GM19324 (cell line): Measurements from ENCODE around the gene LKAAEAR1.
"Not testable (repeated sequence)": the region's sequence is repeated elsewhere in the genome, so short reads cannot be mapped to it uniquely, and the experiment has no call there.

Source experiments
- ATAC-seq: cut with Tn5 transposase; IDR thresholded peaks from one replicate; pipeline ENCODE4 v1.9.1; 2021; ENCODE audit warnings: mild to moderate bottlenecking, moderate library complexity; ENCODE audit not compliant: unreplicated experiment, low FRiP score

Gene LKAAEAR1, protein sequence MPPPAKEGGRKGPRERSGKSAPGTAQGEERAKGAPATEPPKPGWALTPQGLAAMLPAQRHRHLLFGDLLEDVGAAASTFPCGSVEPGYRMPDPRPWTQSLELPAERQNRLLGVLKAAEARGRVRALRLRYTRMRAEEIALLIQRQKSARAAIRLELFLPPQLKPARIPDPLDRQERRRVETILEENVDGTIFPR

DNA sequence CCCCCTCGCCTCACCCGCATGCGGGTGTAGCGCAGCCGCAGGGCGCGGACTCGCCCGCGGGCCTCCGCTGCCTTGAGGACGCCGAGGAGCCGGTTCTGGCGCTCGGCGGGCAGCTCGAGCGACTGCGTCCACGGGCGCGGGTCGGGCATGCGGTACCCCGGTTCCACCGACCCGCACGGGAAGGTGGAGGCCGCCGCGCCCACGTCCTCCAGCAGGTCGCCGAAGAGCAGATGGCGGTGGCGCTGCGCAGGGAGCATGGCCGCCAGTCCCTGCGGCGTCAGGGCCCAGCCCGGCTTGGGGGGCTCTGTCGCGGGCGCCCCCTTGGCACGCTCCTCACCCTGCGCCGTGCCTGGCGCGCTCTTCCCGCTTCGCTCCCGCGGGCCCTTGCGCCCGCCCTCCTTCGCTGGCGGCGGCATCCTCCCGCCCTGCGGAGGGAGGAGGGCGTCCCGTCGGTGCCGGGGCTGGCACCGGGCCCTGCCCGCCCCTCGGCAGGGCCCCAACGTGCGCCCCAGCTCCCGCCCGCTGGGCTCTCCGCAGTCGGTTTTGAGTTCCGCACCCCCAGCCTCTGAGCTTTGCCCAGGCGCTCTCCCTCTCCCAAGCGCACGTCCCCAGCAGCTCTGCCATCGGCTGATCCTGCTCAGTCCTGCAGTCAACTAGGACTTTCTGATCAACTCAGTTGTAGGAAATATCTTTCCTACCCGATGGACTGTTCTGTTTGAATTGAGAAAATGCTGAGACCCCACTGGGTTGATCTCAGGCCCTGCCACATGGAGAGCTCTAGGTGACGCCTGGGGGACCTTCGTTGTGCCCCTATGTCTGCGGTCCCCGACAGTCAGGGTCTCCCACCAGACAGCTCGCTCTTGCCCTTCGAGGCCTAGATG lies at the start of gene LKAAEAR1:
Gene LKAAEAR1 (minus strand): TSS at position 595 of the 881 bp plus-strand sequence. CDS start 179 bp downstream, at position 416.
- ATAC-seq, result no peak

DNA sequence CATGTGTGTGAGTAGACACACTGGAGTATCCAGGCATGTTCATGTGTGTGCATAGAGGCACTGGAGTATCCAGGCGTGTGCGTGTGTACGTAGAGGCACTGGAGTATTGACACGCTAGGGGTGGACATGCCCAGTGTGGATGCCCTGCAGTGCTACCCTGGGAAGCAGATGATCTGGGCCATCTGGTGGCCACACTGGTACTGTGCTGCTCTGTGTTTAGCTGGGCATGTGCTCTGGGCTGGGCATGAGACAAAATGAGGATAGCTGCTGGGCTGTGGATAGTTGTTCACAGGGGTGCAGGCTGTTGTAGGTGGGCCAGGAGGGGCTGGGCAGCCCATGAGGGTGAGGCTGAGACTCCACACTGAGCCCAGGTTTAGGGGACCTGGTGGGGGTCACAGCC lies 47.2 kb upstream of the LKAAEAR1 start:
- ATAC-seq, result no peak

DNA sequence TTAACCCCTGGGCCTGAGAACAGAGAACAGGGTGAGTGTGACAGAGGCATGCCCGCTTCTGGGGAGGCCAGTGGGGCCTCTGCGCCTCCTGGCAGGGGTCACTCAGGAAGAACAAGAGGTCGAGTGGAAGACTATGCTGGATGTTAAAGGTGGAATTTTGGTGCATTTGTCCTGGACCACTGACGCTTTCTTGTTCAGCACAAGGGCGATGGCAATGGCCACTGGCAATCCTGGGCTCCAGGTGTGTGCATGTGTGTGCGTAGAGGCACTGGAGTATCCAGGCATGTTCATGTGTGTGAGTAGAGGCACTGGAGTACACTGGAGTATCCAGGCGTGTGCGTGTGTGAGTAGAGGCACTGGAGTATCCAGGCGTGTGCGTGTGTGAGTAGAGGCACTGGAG lies 46.7 kb upstream of the LKAAEAR1 start:
- no peak for ATAC-seq

DNA sequence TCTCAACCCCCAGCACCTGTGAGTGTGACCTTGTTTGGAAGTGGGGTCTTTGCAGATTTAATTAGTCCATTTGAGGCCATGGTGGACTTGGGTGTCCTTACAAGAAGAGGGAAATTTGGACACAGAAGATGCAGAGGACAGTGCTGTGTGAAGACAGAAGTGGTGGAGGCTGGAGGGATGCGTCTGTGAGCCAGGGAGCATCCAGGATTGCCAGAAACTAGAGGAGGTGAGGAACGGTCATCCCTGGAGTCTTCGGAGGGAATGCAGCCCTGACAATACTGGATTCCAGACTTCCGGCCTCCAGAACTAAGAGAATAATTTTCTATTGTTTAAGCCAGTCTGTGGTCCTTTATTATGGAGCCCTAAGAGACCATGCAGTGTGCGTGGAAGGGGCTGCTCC lies 46.1 kb upstream of the LKAAEAR1 start:
- no peak for ATAC-seq

DNA sequence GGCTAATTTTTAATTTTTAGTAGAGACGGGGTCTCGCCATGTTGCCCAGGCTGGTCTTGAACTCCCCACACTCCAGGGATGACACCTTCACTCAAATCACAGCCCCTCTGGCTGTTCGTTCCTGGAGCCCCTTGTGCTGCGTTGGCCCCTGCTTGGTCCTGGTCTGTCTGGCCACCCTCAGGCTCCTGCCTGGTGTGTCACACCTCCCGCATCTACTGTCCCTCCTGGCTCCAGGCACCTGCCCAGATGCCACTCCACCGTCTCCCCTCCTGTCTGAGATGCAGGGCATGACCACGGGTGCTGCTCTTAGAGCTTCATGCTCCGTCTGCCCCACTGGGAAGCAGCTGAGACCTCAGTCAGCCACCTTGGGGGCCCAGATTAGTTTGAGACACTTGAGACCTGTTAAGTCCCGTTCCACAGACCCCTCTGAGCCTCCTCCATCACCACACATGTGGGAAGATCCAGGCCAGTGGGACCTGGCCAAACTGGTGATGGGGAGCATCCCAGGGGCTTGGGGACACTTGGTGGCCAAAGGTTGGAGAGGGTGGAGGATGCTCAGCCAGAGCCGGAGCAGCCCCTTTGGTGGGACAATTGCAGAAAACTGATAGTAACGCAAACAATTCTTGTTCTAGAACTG lies 45.1 kb upstream of the LKAAEAR1 start:
- no peak for ATAC-seq

DNA sequence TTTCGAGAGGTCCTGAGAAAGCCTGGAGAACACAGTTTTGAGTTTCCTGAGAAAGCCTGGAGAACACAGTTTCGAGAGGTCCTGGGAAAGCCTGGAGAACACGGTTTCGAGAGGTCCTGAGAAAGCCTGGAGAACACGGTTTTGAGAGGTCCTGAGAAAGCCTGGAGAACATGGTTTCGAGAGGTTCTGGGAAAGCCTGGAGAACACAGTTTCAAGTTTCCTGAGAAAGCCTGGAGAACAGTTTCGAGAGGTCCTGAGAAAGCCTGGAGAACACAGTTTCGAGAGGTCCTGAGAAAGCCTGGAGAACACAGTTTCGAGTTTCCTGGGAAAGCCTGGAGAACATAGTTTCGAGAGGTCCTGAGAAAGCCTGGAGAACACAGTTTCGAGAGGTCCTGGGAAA lies 39.3 kb upstream of the LKAAEAR1 start:
- ATAC-seq, result not testable (repeated sequence)

DNA sequence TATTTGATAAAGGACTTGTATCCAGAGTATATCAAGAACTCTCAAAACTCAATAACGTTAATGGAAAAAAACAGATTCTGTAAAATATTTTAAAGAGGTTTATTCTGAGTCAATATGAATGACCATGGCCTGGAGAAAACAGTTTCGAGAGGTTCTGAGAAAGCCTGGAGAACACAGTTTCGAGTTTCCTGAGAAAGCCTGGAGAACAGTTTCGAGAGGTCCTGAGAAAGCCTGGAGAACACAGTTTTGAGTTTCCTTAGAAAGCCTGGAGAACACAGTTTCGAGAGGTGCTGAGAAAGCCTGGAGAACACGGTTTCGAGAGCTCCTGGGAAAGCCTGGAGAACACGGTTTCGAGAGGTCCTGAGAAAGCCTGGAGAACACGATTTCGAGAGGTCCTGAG lies 38.7 kb upstream of the LKAAEAR1 start:
- not testable (repeated sequence) for ATAC-seq

DNA sequence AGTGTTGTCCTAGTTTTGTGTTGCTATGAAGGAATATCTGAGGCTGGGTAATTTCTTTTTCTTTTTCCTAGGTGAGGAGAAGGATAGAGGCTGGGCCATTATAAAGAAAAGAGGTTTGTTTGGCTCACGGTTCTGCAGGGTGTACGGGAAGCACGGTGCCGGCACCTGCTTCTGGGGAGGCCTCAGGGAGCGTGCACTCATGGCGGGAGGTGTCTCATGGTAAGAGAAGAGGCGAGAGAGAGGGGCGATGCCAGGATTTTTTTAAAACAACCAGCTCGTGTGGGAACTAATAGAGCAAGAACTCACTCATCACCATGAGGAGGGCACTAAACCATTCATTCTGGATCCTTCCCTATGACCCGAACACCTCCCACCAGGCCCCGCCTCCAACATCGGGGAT lies 37.4 kb upstream of the LKAAEAR1 start:
- no peak for ATAC-seq

DNA sequence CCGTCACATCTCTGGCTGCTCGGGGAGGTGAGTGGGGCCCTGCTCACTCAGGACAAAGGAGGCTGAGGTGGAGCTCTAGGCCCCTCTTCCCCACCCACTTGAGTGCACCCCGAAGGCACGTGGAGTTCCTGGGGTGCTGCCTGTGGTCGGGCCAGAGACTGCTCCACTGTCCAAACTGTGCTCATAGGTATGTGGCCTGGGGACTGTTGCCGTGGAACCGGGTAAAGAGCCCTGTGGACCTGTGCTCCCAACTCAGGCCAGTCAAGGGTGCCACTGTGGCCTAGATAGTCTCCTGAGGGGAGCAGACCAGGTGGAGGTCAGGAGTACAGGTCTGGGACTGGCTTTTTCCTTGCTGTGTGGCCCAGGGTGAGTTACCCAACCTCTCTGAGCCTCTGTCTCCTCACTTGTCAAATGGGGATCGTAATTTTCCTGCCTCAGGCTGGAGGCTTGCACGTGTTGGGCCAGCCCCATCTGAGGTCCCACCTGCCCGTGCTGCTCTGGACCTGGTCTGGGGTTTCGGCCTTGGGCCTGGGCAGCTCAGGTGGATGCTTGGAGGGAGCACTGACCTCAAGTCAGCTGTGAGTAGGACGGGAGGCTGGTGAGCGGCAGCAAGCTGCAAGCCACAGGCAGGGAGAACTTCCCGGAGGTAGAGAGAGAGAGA lies 35.6 kb upstream of the LKAAEAR1 start:
- ATAC-seq, result no peak

DNA sequence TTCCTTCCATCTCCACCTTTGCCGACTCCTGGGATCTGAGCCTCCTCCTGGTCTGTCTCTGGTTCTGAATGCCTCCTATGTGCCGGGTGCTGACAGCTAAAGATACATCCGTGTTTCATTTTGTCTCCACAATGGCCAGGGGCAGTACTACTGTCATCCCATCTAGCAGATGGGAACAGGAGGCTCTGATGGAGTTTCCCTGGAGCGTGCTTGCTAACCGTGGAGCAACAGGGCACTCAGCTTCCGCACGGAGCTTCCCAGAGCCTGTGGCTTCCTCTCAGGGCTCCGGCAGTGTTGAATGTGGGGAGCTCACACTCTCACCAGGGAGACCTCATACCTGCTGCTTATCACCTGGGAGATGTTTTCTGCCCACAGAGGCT lies 35.1 kb upstream of the LKAAEAR1 start:
- no peak for ATAC-seq

DNA sequence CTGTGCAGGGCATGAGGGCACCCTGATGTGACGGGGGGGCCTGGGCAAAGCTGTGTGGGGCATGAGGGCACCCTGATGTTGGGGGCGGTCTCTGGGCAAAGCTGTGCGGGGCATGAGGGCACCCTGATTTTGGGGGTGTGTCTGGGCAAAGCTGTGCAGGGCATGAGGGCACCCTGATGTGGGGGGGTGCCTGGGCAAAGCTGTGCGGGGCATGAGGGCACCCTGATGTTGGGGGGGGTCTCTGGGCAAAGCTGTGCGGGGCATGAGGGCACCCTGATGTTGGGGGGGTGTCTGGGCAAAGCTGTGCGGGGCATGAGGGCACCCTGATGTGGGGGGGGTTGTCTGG lies 33.2 kb upstream of the LKAAEAR1 start:
- ATAC-seq, result not testable (repeated sequence)

DNA sequence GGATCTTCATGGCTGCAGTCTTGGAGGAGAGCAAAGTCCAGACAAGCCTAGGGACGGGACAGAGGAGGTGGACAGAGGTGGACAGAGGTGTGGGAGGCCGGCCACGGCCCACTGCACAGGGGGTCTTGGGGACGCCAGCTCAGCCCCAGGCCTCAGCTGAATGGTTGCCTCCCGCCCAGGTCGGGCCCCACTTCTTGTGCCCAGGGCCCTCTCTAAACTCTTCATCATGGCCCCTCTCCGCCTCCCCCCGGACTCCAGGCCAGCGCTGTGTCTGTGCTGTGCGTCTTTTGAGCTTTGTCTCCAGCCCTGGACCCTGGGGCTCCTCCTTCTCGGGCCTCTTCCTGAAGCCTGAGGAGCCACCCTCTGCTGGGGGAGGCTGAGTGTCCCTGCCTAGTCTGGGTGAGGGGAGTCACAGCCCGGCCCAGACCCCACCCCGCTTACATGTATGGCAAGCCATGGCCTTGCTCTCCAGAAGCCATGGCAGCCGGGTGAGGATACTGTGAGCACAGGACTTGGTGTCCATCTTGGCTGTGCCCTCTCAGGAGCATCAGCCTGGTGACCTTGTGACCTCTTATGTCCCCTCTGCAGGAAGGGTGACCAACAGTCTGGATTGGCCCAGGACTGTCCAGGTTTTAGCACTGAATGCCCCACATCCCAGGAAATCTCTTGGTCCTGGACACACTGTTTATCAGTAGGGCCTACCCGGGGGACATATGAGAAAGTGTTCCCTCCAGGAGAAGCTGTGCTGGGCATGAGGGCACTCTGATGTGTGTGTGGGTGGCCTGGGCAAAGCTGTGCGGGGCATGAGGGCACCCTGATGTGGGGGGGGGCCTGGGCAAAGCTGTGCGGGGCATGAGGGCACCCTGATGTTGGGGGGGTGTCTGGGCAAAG lies 32.6 kb upstream of the LKAAEAR1 start:
- ATAC-seq, result no peak

DNA sequence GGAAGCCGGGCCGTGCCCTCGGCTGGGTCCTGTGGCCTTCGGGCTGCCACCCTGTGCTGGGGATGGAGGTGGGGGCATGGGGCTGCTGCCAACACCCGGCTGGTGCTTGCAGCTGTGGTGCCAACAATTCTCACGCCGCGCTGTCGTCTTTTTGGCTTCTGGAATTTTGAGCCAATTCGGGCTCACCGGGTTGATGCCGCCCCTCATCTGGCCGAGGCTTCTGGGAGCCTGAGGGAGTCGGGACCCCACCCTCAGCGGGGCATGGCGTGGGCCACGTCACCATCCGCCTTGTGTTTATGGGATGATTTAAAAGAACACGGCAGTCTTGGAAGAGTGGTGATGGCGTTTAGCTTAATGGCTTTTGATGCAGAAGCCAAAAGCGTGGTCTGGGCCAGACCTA lies 31.8 kb upstream of the LKAAEAR1 start:
- no peak for ATAC-seq

DNA sequence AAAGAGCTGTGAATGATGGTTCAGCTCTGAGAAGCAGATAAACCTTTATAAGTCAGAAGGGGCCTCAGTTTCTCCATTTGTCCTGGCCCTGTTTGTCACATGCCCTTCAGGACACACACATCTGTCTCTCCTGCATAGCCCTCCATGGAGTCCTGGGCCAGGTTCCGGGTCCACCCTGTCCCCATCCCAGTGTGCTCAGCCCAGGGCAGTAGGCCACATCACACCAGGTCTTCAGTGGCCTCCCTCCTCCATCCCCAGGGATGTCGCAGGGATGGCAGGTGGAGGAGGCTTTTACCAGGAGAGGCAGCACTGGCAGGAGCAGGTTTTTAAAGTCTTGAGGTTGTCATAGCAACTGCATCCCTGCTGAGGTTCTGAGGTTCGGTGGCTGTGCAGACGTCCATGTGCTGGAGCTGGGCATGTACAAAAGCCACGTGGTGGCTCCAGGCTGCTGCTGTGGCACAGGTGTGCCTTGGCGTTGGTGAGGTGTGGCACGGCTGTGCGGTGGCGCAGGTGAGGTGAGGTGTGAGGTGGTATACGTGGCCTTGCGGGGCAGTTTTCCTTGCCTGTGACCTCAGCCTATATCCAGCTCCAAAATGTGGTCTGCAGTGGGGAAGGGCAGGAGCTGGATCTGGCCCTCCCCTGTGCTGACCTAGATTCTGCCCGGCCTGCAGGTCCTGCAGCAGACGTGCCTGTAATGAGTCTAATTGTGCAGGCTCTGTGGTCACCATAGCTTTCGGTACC lies 31.1 kb upstream of the LKAAEAR1 start:
- no peak for ATAC-seq

DNA sequence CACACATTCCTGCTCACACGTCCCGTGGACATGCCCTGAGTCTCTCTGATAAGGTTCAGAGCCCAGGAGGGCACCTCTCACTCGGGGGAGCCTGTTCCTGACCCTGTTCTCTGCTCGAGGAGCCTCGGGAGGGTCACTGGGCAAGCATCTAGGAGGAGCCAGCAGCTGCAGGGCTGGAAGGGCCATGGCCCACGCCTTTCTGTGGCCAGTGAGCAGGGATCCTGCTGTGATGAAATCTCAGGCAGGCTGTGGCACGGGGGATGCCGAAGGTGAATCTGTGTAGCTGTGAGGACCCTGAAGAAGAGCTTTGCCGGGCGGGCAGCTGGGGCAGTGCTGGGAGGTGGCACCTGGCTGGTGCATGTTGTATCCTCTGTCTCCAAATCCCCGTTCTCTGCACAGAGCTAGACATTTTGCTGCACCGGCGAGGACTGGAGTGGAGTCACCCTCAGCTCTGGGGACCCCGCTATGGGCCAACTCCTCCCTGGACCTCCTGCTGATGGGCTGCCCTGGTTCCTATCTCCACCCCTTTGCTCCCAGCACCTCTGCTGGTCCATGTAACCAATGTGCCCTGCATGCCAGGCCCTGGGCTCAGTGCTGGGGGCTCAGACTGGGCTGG lies 30.3 kb upstream of the LKAAEAR1 start:
- no peak for ATAC-seq

DNA sequence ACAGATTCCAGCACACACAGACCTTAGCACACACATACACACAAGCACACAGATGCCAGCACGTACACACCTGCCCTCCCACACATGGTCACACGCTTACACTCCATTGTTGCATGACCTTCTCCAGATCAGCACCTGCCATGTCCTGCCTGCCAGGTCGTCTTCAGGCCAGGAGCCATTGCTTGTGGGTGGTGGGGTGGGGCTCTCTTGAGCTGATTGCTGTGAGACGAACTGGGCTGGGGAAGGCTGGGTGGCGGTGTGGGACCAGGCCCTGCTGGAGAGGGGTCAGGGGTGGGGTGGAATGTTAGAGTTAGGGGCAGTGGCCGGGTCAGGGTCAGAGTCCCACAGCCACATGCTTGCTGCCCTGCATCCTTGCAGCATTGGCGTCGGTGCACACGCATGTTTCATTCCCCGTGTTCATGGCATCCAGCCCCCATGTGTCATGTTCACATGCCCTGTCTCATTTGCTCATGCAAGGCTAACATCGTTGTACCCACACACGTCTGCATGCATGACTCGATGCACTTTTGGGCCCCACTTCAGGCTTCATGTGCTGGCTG lies 29.7 kb upstream of the LKAAEAR1 start:
- ATAC-seq, result no peak

DNA sequence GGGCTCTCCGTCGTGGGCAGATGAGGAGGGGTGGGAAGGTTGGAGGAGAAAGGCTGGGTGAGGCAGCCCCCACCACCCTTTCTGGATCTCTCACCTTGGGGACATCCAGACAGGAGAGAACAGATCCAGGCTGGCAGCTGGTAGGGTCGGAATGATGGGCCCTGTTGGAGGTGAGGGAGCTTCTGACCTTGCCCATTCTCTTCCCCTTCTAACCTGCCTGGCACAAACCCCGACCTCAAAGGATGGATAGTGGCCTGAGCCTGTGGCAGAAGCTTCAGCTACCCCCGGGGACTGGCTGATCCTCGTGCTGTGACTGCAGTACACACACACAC lies 29.2 kb upstream of the LKAAEAR1 start:
- no peak for ATAC-seq

DNA sequence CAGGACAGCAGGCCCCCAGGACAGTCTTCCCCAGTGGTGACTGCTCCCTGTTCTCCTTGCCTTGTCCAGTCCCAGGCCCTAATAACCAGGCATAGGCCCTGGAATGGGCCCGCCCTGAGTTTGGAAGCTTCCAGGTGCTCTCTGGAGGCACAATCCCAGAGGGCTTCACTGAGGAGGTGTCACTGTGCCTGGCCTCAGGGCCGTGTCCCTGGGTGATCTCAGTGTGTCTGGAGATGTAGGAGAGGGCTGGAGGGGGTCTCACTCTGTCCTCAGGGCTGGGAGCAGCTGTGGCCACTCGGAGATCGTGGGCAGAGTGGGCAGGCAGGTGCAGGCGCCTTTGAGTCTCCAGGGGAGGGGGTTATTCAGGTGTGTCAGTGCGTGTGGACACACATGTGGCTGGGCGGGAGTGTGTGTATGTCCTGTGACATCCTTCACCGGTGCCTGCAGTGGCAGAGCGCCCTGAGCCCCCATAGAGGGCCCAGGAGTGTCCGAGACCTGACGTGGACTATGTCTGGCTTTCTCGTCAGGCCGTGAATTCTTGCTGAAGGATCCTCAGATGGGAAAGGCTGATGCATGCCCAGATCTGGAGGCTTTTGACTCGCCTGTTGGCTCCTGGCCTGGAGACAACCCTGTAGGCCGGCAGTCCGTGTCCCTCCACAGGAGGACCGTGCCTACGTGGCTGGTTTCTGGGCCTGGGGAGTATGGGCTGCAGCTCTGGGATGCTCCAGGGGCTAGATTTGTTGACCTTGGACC lies 28.7 kb upstream of the LKAAEAR1 start:
- ATAC-seq, result no peak
